ENCODE data around the gene FABP7. TPM values are rescaled to one million over a fixed set of nuclear protein-coding genes. Genes with fewer than 3 reads are reported as not detected.
"Not testable (repeated sequence)": the region's sequence is repeated elsewhere in the genome, so short reads cannot be mapped to it uniquely, and the experiment has no call there.

The FABP7 gene
- total RNA-seq, 1 donor from 2014 or later = 3.6 TPM

GRCh38 chr6:122746688-122747087, 32.8 kb upstream of the FABP7 start:
- H3K4me3 Mint-ChIP-seq (ENCODE audit: unreplicated experiment) = no peak overlapping the region
- peaks cover 3% of the 10 kb centered on the region for H3K36me3 Mint-ChIP-seq (ENCODE audit: low read depth, unreplicated experiment)
- no peaks in the 10 kb centered on the region for H3K4me1 Mint-ChIP-seq (ENCODE audit: unreplicated experiment)
- H3K9me3 Mint-ChIP-seq (ENCODE audit: unreplicated experiment) = no peaks in the 10 kb centered on the region
- no peak for TF ChIP-seq CTCF (IDR thresholded peaks at IDR 0.05; ENCODE audit: unreplicated experiment)
- H3K27me3 Mint-ChIP-seq (ENCODE audit: unreplicated experiment) = peaks cover 2% of the 10 kb centered on the region
- H3K27ac Mint-ChIP-seq (ENCODE audit: unreplicated experiment) = no peak overlapping the region
- no peak for DNase-seq (ENCODE audit: low spot score)

GRCh38 chr6:122747573-122747972, 31.9 kb upstream of the FABP7 start:
- H3K27ac Mint-ChIP-seq (ENCODE audit: unreplicated experiment) = no peak overlapping the region

GRCh38 chr6:122748945-122749344, 30.6 kb upstream of the FABP7 start:
- DNase-seq (ENCODE audit: low spot score); H3K27ac Mint-ChIP-seq (ENCODE audit: unreplicated experiment); H3K9me3 Mint-ChIP-seq (ENCODE audit: unreplicated experiment); H3K36me3 Mint-ChIP-seq (ENCODE audit: low read depth, unreplicated experiment); H3K4me3 Mint-ChIP-seq (ENCODE audit: unreplicated experiment); H3K4me1 Mint-ChIP-seq (ENCODE audit: unreplicated experiment); H3K27me3 Mint-ChIP-seq (ENCODE audit: unreplicated experiment): not testable (repeated sequence)

More at GRCh38 chr6:122747573-122747972, 31.9 kb upstream of the FABP7 start:
- no peak for TF ChIP-seq CTCF (IDR thresholded peaks at IDR 0.05; ENCODE audit: unreplicated experiment)
- no peak overlapping the region for H3K4me3 Mint-ChIP-seq (ENCODE audit: unreplicated experiment)
- peaks cover 2% of the 10 kb centered on the region for H3K27me3 Mint-ChIP-seq (ENCODE audit: unreplicated experiment)
- no peaks in the 10 kb centered on the region for H3K9me3 Mint-ChIP-seq (ENCODE audit: unreplicated experiment)
- no peak for DNase-seq (ENCODE audit: low spot score)
- no peaks in the 10 kb centered on the region for H3K4me1 Mint-ChIP-seq (ENCODE audit: unreplicated experiment)
- peaks cover 3% of the 10 kb centered on the region for H3K36me3 Mint-ChIP-seq (ENCODE audit: low read depth, unreplicated experiment)

- H3K27ac Mint-ChIP-seq (ENCODE audit: unreplicated experiment) = no peak overlapping the region
- no peak overlapping the region for H3K4me3 Mint-ChIP-seq (ENCODE audit: unreplicated experiment)
- H3K27me3 Mint-ChIP-seq (ENCODE audit: unreplicated experiment) = peaks cover 2% of the 10 kb centered on the region
Measured at GRCh38 chr6:122749451-122750050, 30.0 kb upstream of the FABP7 start.

GRCh38 chr6:122751326-122751725, 28.2 kb upstream of the FABP7 start:
- Mint-ChIP-seq H3K36me3 (ENCODE audit: low read depth, unreplicated experiment) (peaks cover 3% of the 10 kb centered on the region), H3K4me3 (ENCODE audit: unreplicated experiment) (no peak overlapping the region), H3K27me3 (ENCODE audit: unreplicated experiment) (peaks cover 4% of the 10 kb centered on the region), H3K27ac (ENCODE audit: unreplicated experiment) (no peak overlapping the region), H3K9me3 (ENCODE audit: unreplicated experiment) (no peaks in the 10 kb centered on the region), H3K4me1 (ENCODE audit: unreplicated experiment) (peaks cover 6% of the 10 kb centered on the region)
- no peak for TF ChIP-seq CTCF (IDR thresholded peaks at IDR 0.05; ENCODE audit: unreplicated experiment)
- no peak for DNase-seq (ENCODE audit: low spot score)

More at GRCh38 chr6:122749451-122750050, 30.0 kb upstream of the FABP7 start:
- Mint-ChIP-seq H3K4me1 (ENCODE audit: unreplicated experiment) (peaks cover under 1% of the 10 kb centered on the region), H3K36me3 (ENCODE audit: low read depth, unreplicated experiment) (peaks cover 3% of the 10 kb centered on the region), H3K9me3 (ENCODE audit: unreplicated experiment) (no peaks in the 10 kb centered on the region)
- no peak for TF ChIP-seq CTCF (IDR thresholded peaks at IDR 0.05; ENCODE audit: unreplicated experiment)
- DNase-seq (ENCODE audit: low spot score) = no peak
